Measurements from ENCODE around the gene CELF4.

CELF4 gene

DNA sequence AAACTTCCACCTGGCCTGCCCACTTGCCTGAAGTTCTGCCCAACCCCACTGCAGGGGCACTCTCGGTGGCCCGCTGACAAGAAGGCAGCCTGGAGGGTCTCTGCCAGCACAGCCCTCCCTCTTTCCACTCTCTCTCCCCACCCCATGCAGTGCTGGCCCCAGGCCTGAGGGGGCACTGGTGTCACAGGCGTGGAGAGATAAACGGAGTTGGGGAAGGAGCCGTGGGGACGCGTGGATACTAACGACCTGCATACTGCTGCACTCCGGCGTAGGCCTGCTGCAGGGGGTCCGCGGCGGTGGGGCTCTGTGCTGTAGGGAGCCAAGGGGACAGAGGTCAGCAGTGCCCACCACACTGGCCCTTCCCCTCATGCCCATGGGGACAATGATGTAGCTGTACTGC lies 299.3 kb downstream of the CELF4 start:
- DNase-seq = no peak

- no peak for DNase-seq
Observed at GRCh38 chr18:37265382-37265781, 300.2 kb downstream of the CELF4 start.

DNA sequence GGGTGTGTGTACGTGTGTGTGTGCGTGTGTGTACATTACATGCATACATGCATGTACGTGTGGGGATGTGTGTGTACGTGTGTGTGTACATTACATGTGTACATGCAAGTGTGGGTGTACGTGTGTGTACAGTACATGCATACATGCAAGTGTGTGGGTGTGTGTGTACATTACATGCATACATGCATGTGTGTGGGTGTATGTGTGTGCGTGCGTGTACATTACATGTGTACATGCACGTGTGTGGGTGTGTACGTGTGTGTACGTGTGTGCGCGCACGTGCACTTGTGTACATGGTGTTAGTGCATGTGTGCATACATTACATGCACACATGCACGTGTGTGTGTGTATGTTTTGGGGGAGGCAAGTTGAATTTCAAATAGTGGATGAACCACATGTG lies 300.6 kb downstream of the CELF4 start:
- no peak for DNase-seq

DNA sequence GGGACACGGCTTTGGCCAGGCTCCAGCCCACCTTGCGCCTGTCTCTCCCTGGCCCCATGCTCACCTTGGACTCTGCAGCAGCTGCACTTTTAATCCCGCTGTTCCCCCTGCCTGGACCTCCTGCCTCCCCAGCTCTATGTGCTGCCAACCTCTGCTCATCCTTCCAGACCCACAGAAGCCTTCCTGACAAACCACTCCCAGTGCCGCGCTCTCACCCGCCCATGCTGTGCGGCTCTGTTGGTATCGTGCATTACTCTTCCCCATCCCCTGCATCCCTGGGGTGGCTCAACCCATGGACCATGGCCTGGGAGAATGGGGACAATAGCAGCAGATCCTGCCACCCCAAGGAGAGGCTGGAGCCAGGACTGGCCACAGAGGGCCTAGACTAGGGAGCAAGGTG lies 303.6 kb downstream of the CELF4 start:
- peak in 1 of 56 donors; percentile 6 for DNase-seq

- no peak for DNase-seq
Observed at GRCh38 chr18:37261246-37261840, 304.3 kb downstream of the CELF4 start.

GRCh38 chr18:37260367-37261093 lies 305.1 kb downstream of the CELF4 start:
- no peak for DNase-seq

DNA sequence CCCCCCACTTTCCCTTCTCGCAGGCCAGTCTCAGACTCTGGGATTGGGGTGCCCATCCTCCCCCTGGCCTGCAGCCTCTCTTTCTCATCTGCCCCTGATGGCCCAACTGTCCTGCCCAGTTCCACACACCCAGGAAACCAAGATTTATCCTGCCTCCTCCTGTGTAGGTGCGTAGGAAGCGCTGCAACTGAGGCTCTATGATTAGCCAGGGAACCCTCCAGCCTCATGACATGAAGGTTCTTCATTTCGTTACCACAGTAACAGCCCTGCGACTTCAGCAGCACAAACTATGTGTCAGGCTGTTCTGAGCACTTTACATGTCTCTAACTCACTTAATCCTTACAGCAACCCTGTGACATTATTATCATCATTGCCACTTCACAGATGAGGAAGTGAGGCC lies 305.9 kb downstream of the CELF4 start:
- DNase-seq = peak in 24 of 56 donors; percentile 4 to 72 (median 30)

DNA sequence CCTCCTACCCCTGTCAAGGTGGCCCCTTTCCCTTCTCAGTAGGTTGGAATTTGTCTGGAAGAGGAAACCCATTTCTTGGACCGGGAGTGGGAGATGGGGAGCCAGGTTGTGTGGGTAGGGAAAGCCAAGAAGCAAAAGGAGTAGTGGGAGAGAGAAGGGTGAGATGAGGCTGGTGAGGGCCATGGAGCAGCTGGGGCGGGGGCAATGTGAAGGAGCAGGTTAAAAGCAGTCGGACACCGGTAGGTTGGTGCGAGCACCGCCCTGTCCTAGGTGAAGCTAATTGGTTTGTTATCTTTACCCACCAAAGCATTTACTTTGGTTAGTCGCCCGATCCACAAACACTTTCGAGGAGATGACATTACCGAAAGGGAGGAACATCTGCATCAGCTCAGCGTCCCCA lies 306.8 kb downstream of the CELF4 start:
- DNase-seq = no peak

GRCh38 chr18:37258131-37258530 lies 307.5 kb downstream of the CELF4 start:
- DNase-seq = no peak

- DNase-seq = no peak
Observed at GRCh38 chr18:37254973-37255372, 310.6 kb downstream of the CELF4 start.

DNA sequence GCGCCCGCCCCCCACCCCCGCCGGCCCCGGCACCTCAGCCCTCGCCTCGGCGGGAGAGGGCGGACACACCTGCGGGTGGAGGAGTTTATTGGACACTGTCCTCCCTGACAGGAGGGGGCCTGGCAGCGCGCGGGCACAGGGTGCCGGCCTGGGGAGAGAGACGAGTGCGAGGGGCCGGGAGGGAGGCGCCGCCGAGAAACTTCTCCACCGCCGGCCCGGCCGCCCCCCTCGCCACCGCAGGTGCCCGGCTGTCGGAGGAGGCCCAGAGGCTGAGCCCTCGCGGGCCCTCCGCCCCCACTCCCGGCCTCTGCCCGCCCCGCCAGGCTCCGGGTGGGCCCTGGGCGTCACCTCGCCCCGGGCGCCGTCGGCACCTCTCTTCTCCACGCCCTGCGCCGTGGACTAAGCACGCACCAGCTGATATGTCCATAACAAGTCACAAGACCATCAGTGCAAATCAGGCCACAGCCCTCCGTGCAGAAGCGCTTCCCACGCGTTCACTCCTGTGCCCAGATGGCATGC lies 311.3 kb downstream of the CELF4 start:
- DNase-seq = no peak

DNA sequence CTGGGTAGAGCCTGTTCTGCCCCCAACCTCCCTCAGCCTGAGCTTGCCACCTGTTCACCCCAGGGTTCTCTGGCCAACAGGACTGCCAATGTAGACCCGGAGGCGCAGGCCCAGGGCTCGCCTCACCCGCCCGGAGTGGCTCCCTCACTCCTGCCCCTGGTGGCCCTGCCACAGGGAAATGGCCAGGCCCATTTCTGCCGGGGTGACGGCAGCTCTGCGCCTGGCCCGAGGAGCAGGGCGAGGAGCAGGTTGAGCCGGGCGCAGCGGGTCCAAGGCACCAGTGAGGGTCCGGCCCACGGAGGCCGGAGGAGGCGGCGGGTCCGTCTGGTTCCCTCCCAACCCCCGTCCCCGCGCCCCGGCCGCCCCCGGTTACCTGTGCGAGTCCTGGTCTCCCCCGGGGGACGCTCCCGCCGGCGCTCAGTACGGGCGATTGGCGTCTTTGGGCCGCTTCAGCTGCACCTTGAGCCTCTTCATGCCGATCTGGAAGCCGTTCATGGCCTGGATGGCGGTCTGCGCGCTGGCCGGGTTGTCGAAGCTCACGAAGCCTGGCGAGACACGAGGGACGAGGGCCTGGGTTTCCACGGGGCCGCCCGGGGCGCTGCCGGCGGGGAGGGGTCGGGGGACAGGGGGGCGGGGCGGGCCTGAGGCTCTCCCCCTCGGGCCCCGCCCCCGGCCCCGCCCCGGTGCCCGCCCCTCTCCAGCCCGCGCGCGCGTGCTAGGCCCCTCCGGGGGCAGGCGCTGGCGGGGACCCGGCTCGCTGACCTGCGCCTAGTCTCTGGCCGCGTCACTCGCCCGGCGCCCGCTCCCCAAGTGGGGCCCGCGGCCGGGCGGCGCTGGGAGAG lies 312.0 kb downstream of the CELF4 start:
- peak in 4 of 56 donors; percentile 13 to 51 (median 26) for DNase-seq

DNA sequence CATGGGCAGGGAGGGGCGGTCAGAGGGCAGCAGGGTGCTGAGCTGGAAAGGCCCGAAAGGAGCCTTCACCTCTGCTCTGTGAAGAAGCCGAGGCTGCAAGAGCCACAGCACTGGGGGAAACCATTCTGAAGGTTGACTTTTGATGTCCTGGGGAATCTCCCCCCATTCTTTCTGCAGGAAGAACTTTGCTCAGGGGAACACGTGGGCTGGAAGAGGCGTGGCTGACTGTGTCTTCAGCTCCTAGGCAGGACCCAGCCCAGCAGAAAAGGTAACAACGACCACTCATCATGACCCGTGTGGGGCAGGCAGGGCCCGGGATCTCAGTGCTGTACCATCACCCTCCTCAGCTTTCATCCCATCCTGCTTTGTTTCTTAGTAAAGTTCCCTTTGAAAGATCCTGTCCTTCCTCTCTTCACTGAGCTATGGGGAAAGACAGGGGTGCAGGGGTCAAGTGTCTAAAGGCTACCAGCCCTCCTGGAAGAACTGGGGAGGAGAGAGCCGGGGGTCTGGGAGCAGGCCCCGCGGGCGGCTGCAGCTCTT lies 312.7 kb downstream of the CELF4 start:
- no peak for DNase-seq

DNA sequence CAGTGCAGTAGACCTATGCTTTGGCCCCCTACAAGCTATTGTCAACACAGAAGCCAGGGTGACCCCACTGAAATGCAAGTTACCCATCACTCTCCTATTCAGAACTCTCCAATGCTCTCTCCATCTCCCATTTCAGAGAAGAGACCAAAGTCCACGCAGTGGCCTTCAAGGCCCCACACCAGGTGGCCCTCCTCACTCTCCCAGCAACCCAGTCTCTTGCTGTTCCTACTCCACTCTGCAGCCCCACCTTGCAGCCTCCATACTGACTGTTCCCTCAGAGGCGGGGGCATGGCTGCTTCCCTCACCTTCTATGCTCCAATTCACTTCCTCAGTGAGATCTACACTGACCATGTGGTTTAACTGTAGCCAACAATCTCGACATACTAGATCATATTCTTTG lies 313.3 kb downstream of the CELF4 start:
- no peak for DNase-seq

- peak in 1 of 56 donors; percentile 22 for DNase-seq
Observed at GRCh38 chr18:37251679-37252078, 313.9 kb downstream of the CELF4 start.

DNA sequence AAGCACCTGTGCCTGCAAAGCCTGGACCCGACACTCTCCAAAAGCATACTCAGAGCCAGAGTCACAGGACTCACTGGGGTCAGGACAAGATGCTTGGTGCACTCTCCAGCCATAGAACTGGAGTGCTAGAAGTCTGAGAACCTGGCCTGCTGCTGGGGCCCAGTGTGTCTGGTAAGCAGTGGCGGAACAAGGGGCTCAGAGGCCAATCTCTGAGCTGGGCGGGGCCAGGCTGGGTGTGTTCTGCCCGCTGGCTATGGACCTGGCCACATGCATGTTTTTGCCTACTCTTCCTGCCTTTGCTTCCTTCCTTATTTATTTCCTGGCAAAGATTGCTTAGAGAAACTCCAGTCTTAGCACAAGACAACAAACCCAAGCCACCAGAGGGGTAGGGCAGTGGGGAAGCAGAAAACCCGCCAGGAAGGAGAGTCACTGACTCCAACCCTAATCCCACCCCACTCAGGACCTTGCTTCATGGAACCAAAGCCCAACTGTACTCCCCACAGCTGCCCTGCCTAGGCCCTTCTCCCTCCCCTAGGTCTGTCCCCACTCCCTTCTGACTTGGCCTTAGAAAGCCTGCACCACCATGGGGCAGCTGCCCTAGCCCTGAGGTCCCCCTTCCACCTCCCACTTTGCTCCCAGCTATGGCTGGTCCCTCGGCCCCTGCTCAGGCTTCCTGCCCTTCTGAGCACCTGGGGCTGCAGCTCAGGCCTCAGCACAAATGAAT lies 315.5 kb downstream of the CELF4 start:
- DNase-seq = no peak

DNA sequence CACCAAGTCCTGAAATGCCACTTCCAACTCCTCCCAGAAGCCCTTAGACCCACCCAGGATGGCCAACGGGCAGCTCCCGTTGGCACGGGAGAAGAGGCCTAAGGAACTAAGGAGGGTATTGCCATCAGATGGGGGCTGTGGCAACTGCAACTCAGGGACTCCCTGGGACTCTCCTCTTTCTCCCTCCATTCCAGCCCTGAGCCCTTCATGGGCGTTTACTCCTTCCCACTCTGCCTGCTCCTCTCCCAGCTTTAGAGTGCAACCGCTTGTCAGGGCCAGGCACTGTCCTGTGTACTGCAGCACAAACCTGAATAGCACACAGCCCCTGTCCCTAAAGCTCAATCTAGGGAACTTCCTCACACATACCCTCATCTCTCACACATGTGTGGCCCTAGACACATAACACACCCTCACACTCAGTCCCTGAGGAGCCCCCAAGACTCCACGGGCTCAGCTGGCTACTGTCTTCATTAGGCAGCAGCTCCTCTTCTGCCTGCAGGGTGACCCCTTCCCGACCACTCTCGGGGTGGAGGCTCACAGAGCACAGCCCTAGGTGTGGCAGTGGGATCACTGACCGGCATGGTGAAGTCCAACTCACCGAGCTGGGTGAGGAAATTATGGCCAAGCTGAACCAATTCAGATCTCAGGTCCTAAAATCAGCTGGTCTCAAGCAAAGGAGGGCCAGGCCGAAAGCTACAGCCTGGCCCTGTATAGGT lies 316.3 kb downstream of the CELF4 start:
- no peak for DNase-seq

DNA sequence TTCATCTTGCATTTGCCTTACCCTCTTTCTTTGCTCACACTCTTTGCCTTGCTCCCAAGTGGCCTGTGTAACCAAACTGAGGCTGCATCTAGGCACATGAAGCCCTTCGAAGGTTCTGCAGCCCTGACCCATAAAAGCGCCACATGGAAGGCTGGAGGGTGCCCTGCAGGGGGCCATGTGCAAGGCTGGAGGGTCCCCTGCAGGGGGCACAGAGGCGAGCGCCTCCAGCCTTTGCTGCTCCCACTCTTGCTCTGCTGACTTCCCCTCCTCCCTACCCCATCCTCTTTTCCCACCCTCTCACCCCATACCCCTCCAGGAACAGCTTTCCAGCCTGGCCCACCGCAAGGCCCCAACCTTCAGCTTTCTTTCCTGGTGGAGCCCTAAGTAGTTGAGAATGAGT lies 317.3 kb downstream of the CELF4 start:
- DNase-seq = no peak

GRCh38 chr18:37247497-37248161 lies 318.0 kb downstream of the CELF4 start:
- no peak for DNase-seq

GRCh38 chr18:37246779-37247340 lies 318.7 kb downstream of the CELF4 start:
- no peak for DNase-seq
